Tibial nerve (tissue), 4 donors: ENCODE results near the gene STAT4. TPM values are rescaled to one million over a fixed set of nuclear protein-coding genes. Genes with fewer than 3 reads are reported as not detected.

Experiments used
- DNase-seq, 2 donors: peaks; one replicate each; pipeline ENCODE4 v3.0.0-alpha.2; 2019; ENCODE audit warnings: low spot score in 2 of 2
- H3K27ac ChIP-seq, 4 donors: fragments of 200-600 bp; sonication (generic) in 3 of 4; one replicate each; pipeline ENCODE4 v1.5.1; 2017 to 2019; ENCODE audit warnings: mild to moderate bottlenecking in 1 of 4
- H3K27me3 ChIP-seq, 2 donors: fragments of 200-600 bp; sonication (generic) in 1 of 2; one replicate each; pipeline versions ENCODE4 v1.5.1 to v1.6.0; 2017 to 2019
- H3K36me3 ChIP-seq, 3 donors: fragments of 200-600 bp; sonication (generic); one replicate each; pipeline ENCODE4 v1.5.1; 2018 to 2019
- H3K4me1 ChIP-seq, 4 donors: fragments of 200-600 bp; sonication (generic) in 3 of 4; one replicate each; pipeline ENCODE4 v1.5.1; 2017 to 2019
- H3K4me3 ChIP-seq, 4 donors: fragments of 200-600 bp; sonication (generic) in 3 of 4; one replicate each; pipeline ENCODE4 v1.5.1; 2017 to 2019; ENCODE audit warnings: mild to moderate bottlenecking in 1 of 4, moderate library complexity in 1 of 4
- H3K9me3 ChIP-seq, 4 donors: fragments of 200-600 bp; sonication (generic) in 3 of 4; one replicate each; pipeline ENCODE4 v1.5.1; 2017 to 2019
- EP300 ChIP-seq, 2 donors: sonication (generic); formaldehyde crosslinking; IDR thresholded peaks; one replicate each; pipeline ENCODE4 v1.6.1; 2017; ENCODE audit warnings: antibody characterized with exemption in 2 of 2, mild to moderate bottlenecking in 1 of 2
- POLR2A ChIP-seq, 2 donors: fragments of 450-650 bp; IDR thresholded peaks; one replicate each; pipeline ENCODE4 v1.6.1; 2017; ENCODE audit warnings: antibody characterized with exemption in 2 of 2, mild to moderate bottlenecking in 2 of 2, moderate library complexity in 2 of 2
- WGBS, 2 donors: methylation state at CpG; one replicate each; pipeline ENCODE4 v1.1.5; 2018; 5-methylcytosine and 5-hydroxymethylcytosine counted together
- total RNA-seq, 4 donors: library from RNA; depleted of rRNA; stranded (reverse); fragments of >200 nt; gene quantifications; one replicate each; pipeline ENCODE4 v1.1.0, GENCODE V29; 2016
- TF ChIP-seq, protein P1 (sequence below), 5 experiments: fragments of 200-600 bp in 3 of 5; fragments of 450-650 bp in 2 of 5; sonication (generic) in 3 of 5; IDR thresholded peaks; one replicate each; pipeline ENCODE4 v1.5.1; 2016 to 2019; ENCODE audit warnings: antibody characterized with exemption in 5 of 5, mild to moderate bottlenecking in 3 of 5, moderate library complexity in 2 of 5

The STAT4 gene
- total RNA-seq, 4 donors from 2014 or later = 0.39 to 4.2 (median 2.3) TPM; not detected in 1

DNA sequence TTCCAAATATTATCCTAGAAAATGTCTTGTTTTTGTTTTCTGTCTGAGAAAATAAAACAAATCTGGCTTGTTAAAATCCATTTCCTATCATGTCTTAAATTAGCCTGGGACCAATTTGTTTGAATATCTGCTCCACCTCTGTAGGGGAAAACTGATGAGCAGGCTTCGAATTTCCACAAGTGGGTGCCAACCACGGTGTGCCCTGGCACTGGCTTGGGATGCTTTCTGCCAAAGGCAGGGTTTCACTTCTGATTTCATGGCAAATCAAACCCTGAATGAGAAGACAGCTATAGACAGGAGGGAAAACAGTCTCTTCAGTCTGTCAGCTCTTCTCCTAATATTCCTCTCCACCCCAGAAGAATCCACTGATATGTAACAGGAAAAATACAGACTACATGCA lies 33.7 kb upstream of the STAT4 start:
- Histone ChIP-seq H3K36me3 (no peaks in the 10 kb centered on the region), H3K9me3 (no peaks in the 10 kb centered on the region), H3K27me3 (no peaks in the 10 kb centered on the region), H3K27ac (no peak overlapping the region), H3K4me1 (no peaks in the 10 kb centered on the region), H3K4me3 (no peak overlapping the region)
- DNase-seq = no peak
- no peak for TF ChIP-seq EP300 (IDR thresholded peaks at IDR 0.05)
- TF ChIP-seq, protein P1, sequence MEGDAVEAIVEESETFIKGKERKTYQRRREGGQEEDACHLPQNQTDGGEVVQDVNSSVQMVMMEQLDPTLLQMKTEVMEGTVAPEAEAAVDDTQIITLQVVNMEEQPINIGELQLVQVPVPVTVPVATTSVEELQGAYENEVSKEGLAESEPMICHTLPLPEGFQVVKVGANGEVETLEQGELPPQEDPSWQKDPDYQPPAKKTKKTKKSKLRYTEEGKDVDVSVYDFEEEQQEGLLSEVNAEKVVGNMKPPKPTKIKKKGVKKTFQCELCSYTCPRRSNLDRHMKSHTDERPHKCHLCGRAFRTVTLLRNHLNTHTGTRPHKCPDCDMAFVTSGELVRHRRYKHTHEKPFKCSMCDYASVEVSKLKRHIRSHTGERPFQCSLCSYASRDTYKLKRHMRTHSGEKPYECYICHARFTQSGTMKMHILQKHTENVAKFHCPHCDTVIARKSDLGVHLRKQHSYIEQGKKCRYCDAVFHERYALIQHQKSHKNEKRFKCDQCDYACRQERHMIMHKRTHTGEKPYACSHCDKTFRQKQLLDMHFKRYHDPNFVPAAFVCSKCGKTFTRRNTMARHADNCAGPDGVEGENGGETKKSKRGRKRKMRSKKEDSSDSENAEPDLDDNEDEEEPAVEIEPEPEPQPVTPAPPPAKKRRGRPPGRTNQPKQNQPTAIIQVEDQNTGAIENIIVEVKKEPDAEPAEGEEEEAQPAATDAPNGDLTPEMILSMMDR (IDR thresholded peaks at IDR 0.05) = no peak
- TF ChIP-seq POLR2A (IDR thresholded peaks at IDR 0.05) = no peak
- WGBS, 2 donors = 54 to 70% methylated on average over 2 of the region's 2 CpGs

DNA sequence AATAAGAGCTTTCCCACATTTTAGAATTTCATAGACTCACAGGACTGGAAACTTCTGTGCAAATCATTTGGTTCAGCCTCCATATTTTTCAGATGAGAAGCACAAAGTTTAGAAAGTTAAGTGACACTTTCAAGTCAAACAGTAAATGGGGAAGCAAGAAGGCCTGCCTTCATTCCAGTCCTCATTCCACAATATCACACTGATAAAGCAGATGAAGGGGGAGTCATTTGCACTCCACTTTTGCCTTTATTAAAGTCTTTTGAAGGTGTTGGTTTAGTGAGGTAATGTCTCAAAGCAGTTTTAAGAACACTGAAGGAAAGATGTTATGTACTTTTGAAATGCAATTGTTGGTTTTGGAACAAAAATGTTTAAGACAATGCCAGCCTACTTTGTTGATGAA lies 32.7 kb upstream of the STAT4 start:
- Histone ChIP-seq H3K27ac (no peak overlapping the region), H3K9me3 (no peaks in the 10 kb centered on the region), H3K4me1 (peaks cover 0 to 4% (median 0%) of the 10 kb centered on the region in 4 donors), H3K4me3 (no peak overlapping the region), H3K27me3 (no peaks in the 10 kb centered on the region), H3K36me3 (no peaks in the 10 kb centered on the region)
- no peak for TF ChIP-seq EP300 (IDR thresholded peaks at IDR 0.05)
- no peak for TF ChIP-seq POLR2A (IDR thresholded peaks at IDR 0.05)
- TF ChIP-seq, protein P1 (IDR thresholded peaks at IDR 0.05) = no peak
- DNase-seq = no peak

DNA sequence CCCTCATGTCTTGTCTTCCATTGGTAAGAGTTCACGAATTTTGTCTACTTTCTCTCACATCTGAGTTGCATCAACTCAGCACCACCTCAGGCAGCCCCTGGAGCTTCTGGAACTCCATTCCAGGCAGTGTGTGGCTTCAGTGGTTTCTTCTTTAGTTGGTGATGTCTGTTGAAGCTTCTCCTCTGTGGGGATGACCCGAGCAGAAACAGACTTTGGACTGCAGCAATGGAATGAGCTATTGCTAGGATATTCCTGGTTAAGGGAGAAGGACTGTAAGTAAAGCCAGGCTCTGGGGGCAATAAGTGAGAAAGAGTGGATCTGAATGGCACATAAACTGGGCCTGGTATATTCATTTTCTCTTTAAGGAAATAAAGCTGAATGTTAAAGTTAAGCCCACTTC lies 32.3 kb upstream of the STAT4 start:
- Histone ChIP-seq H3K9me3 (no peaks in the 10 kb centered on the region), H3K27me3 (no peaks in the 10 kb centered on the region), H3K36me3 (no peaks in the 10 kb centered on the region), H3K27ac (no peak overlapping the region), H3K4me3 (no peak overlapping the region), H3K4me1 (peaks cover 0 to 4% (median 0%) of the 10 kb centered on the region in 4 donors)
- no peak for DNase-seq
- TF ChIP-seq, protein P1 (IDR thresholded peaks at IDR 0.05) = no peak
- no peak for TF ChIP-seq POLR2A (IDR thresholded peaks at IDR 0.05)
- no peak for TF ChIP-seq EP300 (IDR thresholded peaks at IDR 0.05)
- 50 to 89% methylated on average over 2 of the region's 2 CpGs for WGBS, 2 donors

DNA sequence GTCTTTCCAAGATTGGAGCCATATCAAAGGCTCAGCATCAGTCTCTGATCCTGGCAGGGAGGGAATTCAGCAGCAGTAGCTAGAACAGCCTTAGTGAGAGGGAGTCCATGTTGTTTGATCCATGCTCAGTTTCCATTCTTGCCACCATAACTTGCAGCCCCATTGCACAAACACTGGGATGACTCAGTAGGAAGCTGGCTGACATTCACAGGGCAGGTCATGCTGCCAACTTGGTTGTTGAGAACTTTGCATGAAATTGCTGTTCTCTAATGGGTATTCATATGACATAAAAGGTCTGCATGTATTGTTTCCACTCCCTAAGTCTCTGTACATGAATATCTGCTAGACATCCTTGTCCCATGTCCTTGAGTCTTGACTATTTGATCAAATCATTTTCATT lies 29.9 kb upstream of the STAT4 start:
- H3K27ac ChIP-seq = no peak overlapping the region

DNA sequence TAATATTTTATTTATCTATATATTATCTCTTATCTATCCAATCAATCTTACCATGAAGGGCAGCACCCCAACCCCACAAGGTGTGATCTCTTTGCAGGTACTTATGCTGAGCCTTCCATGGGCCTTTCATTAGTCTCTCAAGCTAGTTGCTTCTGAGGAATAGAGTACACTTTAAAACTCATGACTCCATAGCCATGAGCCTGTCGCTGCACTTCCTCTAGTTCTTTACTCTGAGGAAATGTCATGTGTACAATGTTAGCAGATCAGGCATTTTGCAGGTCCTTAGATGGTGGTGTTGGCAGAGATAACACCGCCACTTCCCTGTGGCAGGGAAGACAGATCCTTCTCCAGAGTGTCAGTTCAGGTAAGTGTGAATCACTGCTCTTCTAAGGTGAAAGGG lies 29.5 kb upstream of the STAT4 start:
- Histone ChIP-seq H3K9me3 (no peaks in the 10 kb centered on the region), H3K4me3 (no peak overlapping the region), H3K4me1 (peaks cover 0 to 4% (median 0%) of the 10 kb centered on the region in 4 donors), H3K27ac (no peak overlapping the region), H3K27me3 (no peaks in the 10 kb centered on the region), H3K36me3 (no peaks in the 10 kb centered on the region)
- WGBS, 2 donors = 95 to 100% methylated on average over 2 of the region's 2 CpGs
- DNase-seq = no peak
- TF ChIP-seq EP300 (IDR thresholded peaks at IDR 0.05) (no peak), POLR2A (IDR thresholded peaks at IDR 0.05) (no peak)
- TF ChIP-seq, protein P1 (IDR thresholded peaks at IDR 0.05) = no peak

More for the DNA sequence above, 29.9 kb upstream of the STAT4 start:
- Histone ChIP-seq H3K36me3 (no peaks in the 10 kb centered on the region), H3K27me3 (no peaks in the 10 kb centered on the region), H3K4me3 (no peak overlapping the region), H3K4me1 (peaks cover 0 to 4% (median 0%) of the 10 kb centered on the region in 4 donors), H3K9me3 (no peaks in the 10 kb centered on the region)
- no peak for DNase-seq
- no peak for TF ChIP-seq EP300 (IDR thresholded peaks at IDR 0.05)
- no peak for TF ChIP-seq POLR2A (IDR thresholded peaks at IDR 0.05)
- TF ChIP-seq, protein P1 (IDR thresholded peaks at IDR 0.05) = no peak
